Neuronal stem cell (in vitro differentiated cells): ENCODE measurements around the gene DNPH1.
A peak's percentile ranks its signal among the peaks of the same experiment; 100 is the strongest.

Source experiments
- DNase-seq: peaks from one replicate; pipeline ENCODE4 v3.0.0-alpha.2; 2013; ENCODE audit warnings: low spot score
- H2AFZ ChIP-seq: one replicate; pipeline ENCODE4 v1.6.1; 2013; ENCODE audit warnings: mild to moderate bottlenecking, low read length, inconsistent platforms
- H2AK5ac ChIP-seq: 2 replicates; pipeline ENCODE4 v1.6.1; 2013; ENCODE audit warnings: low read depth, mild to moderate bottlenecking, inconsistent platforms, low read length, moderate library complexity, mixed read lengths
- H2BK120ac ChIP-seq: 2 replicates; pipeline ENCODE4 v1.6.1; 2013; ENCODE audit warnings: low read depth, mild to moderate bottlenecking, inconsistent platforms, low read length, moderate library complexity, mixed read lengths
- H2BK12ac ChIP-seq: one replicate; pipeline ENCODE4 v1.6.1; 2013; ENCODE audit warnings: low read length, inconsistent platforms
- H2BK15ac ChIP-seq: 2 replicates; pipeline ENCODE4 v1.6.1; 2013; ENCODE audit warnings: mild to moderate bottlenecking, low read length, inconsistent platforms, mixed read lengths
- H2BK5ac ChIP-seq: one replicate; pipeline ENCODE4 v1.6.1; 2013; ENCODE audit warnings: inconsistent platforms, mild to moderate bottlenecking, low read length, moderate library complexity
- H3K14ac ChIP-seq: one replicate; pipeline ENCODE4 v1.6.1; 2013; ENCODE audit warnings: low read length, inconsistent platforms
- H3K18ac ChIP-seq: 2 replicates; pipeline ENCODE4 v1.6.1; 2013; ENCODE audit warnings: low read length, inconsistent platforms
- H3K23ac ChIP-seq: 2 replicates; pipeline ENCODE4 v1.6.1; 2013; ENCODE audit warnings: low read depth, mild to moderate bottlenecking, mixed read lengths, low read length, inconsistent platforms; ENCODE audit not compliant: poor library complexity
- H3K27ac ChIP-seq: replicated peaks from 3 replicates; pipeline ENCODE4 v1.5.1; 2013; ENCODE audit warnings: low read length, inconsistent platforms
- H3K27me3 ChIP-seq, 3 experiments: 2 replicates each; pipeline ENCODE4 v1.6.1; 2013; ENCODE audit warnings: low read length in 3 of 3, mild to moderate bottlenecking in 2 of 3, inconsistent platforms in 1 of 3, low read depth in 1 of 3, mixed read lengths in 1 of 3, moderate library complexity in 1 of 3; ENCODE audit not compliant: control insufficient read depth in 3 of 3, insufficient read depth in 3 of 3
- H3K36me3 ChIP-seq, 2 donors: replicated peaks in 1 of 2; 2 replicates each; pipeline ENCODE4 v1.6.1; 2013; ENCODE audit warnings: low read length in 2 of 2; ENCODE audit not compliant: control insufficient read depth in 2 of 2, insufficient read depth in 2 of 2
- H3K4ac ChIP-seq: 2 replicates; pipeline ENCODE4 v1.6.1; 2013; ENCODE audit warnings: inconsistent platforms, mild to moderate bottlenecking, low read length, moderate library complexity
- H3K4me1 ChIP-seq, 2 donors: 1 replicate in 1 of 2; 2 replicates in 1 of 2; pipeline ENCODE4 v1.6.1; 2013; ENCODE audit warnings: low read length in 2 of 2, low read depth in 1 of 2; ENCODE audit not compliant: control insufficient read depth in 2 of 2, insufficient read depth in 1 of 2
- H3K4me2 ChIP-seq: one replicate; pipeline ENCODE4 v1.6.1; 2013; ENCODE audit warnings: mild to moderate bottlenecking, low read length, inconsistent platforms; ENCODE audit not compliant: insufficient read depth, poor library complexity, severe bottlenecking
- H3K4me3 ChIP-seq, 2 donors: 2 replicates each; pipeline ENCODE4 v1.5.1; 2013; ENCODE audit warnings: low read length in 2 of 2, mild to moderate bottlenecking in 2 of 2, inconsistent platforms in 1 of 2, moderate library complexity in 1 of 2
- H3K79me1 ChIP-seq: one replicate; pipeline ENCODE4 v1.6.1; 2013; ENCODE audit warnings: low read depth, mild to moderate bottlenecking, inconsistent platforms, low read length, moderate library complexity
- H3K9ac ChIP-seq: one replicate; pipeline ENCODE4 v1.6.1; 2013; ENCODE audit warnings: mild to moderate bottlenecking, low read depth, low read length, inconsistent platforms; ENCODE audit not compliant: poor library complexity
- H3K9me3 ChIP-seq, 2 donors: replicated peaks in 1 of 2; 2 replicates each; pipeline versions ENCODE3 to v1.6.1; 2013; ENCODE audit warnings: low read length in 2 of 2, mild to moderate bottlenecking in 2 of 2, inconsistent platforms in 1 of 2, low read depth in 1 of 2, mixed read lengths in 1 of 2, moderate library complexity in 1 of 2; ENCODE audit not compliant: control insufficient read depth in 2 of 2, insufficient read depth in 1 of 2
- H4K8ac ChIP-seq: one replicate; pipeline ENCODE4 v1.6.1; 2013; ENCODE audit warnings: low read depth, mild to moderate bottlenecking, inconsistent platforms, low read length, moderate library complexity
- H4K91ac ChIP-seq: one replicate; pipeline ENCODE4 v1.6.1; 2013; ENCODE audit warnings: low read length, low read depth, mild to moderate bottlenecking, inconsistent platforms; ENCODE audit not compliant: poor library complexity
- WGBS, 2 donors: extraction: QIAGEN DNeasy Blood & Tissue Kit; methylation state at CpG; one replicate each; pipeline ENCODE4 v1.1.7; 2013; ENCODE audit warnings: missing lambda C conversion rate in 2 of 2, mixed read lengths in 1 of 2; ENCODE audit not compliant: insufficient read length in 2 of 2, insufficient replicate concordance in 1 of 2; ENCODE audit errors: extremely low coverage in 2 of 2; 5-methylcytosine and 5-hydroxymethylcytosine counted together

Gene DNPH1

DNA sequence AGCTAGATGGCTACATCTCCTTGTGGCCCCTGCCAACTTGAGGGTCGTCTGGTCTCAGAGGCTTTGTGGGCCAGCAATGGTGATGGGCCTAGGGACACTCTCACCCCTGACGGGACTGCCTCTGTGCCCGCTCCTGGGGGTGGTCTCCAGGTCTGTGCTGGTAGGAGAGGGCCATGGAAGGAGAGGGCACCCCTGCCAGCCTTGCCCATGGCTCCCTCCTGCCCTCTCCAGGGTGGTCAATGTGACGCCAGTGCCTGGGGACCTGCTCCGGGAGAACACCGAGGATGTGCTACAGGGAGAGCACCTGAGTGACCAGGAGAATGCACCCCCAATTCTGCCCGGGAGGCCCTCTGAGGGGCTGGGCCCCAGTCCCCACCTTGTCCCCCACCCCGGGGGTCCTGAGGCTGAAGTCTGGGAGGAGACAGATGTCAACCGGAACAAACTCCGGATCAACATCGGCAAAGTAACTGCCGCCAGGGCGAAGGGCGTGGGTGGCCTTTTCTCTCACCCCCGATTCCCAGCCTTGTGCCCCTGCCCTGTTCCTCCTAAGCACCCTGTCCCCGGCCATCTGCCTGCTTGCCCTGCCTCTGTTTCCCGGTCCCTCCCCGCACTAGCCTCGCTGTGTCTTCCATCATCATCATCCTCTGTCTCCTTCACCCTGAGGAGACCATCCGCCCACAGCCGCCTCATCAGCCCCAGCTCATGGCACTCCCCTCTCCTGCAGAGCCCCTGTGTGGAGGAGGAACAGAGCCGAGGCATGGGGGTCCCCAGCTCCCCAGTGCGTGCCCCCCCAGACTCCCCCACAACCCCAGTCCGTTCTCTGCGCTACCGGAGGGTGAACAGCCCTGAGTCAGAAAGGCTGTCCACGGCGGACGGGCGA is 29.8 kb upstream of the DNPH1 start:
- no peak overlapping the region for H3K27ac ChIP-seq
- H2BK15ac ChIP-seq, result peak overlapping the region; percentile 26
- H3K23ac ChIP-seq, result peak overlapping the region; percentile 45
- H2AFZ ChIP-seq, result no peak overlapping the region
- no peak overlapping the region for H3K4me3 ChIP-seq
- no peak overlapping the region for H3K9ac ChIP-seq
- H2BK5ac ChIP-seq, result no peak overlapping the region
- no peak overlapping the region for H2AK5ac ChIP-seq
- H3K4me2 ChIP-seq, result no peak overlapping the region
- H3K4me1 ChIP-seq, result peaks cover 0 to 3% of the 10 kb centered on the region in 2 donors
- H4K91ac ChIP-seq, result no peak overlapping the region
- no peak overlapping the region for H2BK120ac ChIP-seq
- no peak overlapping the region for H3K4ac ChIP-seq
- H3K79me1 ChIP-seq, result no peaks in the 10 kb centered on the region
- no peak for DNase-seq
- H3K18ac ChIP-seq, result no peak overlapping the region
- H4K8ac ChIP-seq, result no peak overlapping the region
- peaks cover 4 to 13% of the 10 kb centered on the region in 2 donors for H3K36me3 ChIP-seq
- H3K9me3 ChIP-seq, result no peaks in the 10 kb centered on the region
- no peak overlapping the region for H2BK12ac ChIP-seq
- H3K14ac ChIP-seq, result no peak overlapping the region
- no peaks in the 10 kb centered on the region for H3K27me3 ChIP-seq
- WGBS, 2 donors, result no CpG with 5 or more reads among the region's 30 CpGs

DNA sequence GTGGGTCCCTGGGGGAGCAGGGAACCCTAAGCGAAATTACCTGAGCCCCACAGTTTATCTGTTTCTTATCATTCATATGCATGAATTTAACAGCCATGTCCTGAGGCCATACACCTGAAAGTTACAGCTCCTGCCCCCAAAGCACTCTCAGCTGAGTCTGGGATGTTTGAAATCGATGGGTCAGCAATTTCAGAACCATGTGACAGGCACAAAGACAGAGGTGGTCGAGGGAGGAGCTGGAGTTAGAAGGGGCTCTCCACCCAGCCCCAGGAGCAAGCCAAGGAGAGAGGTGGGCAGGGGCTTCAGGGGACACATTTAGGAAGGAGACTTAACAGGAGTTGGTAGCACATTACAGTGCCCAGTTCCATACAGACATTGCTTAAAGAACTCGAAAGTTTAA is 28.9 kb upstream of the DNPH1 start:
- H3K4me3 ChIP-seq, result no peak overlapping the region
- H2BK12ac ChIP-seq, result no peak overlapping the region
- no peak overlapping the region for H3K9ac ChIP-seq
- no peak overlapping the region for H4K91ac ChIP-seq
- DNase-seq, result no peak
- H3K27ac ChIP-seq, result no peak overlapping the region
- H3K23ac ChIP-seq, result no peak overlapping the region
- no peak overlapping the region for H3K18ac ChIP-seq
- H3K79me1 ChIP-seq, result no peaks in the 10 kb centered on the region
- H2BK15ac ChIP-seq, result no peak overlapping the region
- no peak overlapping the region for H2BK5ac ChIP-seq
- no peak overlapping the region for H3K4ac ChIP-seq
- no peaks in the 10 kb centered on the region for H3K27me3 ChIP-seq
- H3K36me3 ChIP-seq, result peaks cover 4 to 13% of the 10 kb centered on the region in 2 donors
- WGBS, 2 donors, result no CpG with 5 or more reads among the region's 4 CpGs
- no peaks in the 10 kb centered on the region for H3K9me3 ChIP-seq
- H2BK120ac ChIP-seq, result no peak overlapping the region
- H3K4me2 ChIP-seq, result no peak overlapping the region
- H3K4me1 ChIP-seq, result peaks cover 0 to 3% of the 10 kb centered on the region in 2 donors
- no peak overlapping the region for H2AK5ac ChIP-seq
- H3K14ac ChIP-seq, result no peak overlapping the region
- no peak overlapping the region for H2AFZ ChIP-seq
- no peak overlapping the region for H4K8ac ChIP-seq

DNA sequence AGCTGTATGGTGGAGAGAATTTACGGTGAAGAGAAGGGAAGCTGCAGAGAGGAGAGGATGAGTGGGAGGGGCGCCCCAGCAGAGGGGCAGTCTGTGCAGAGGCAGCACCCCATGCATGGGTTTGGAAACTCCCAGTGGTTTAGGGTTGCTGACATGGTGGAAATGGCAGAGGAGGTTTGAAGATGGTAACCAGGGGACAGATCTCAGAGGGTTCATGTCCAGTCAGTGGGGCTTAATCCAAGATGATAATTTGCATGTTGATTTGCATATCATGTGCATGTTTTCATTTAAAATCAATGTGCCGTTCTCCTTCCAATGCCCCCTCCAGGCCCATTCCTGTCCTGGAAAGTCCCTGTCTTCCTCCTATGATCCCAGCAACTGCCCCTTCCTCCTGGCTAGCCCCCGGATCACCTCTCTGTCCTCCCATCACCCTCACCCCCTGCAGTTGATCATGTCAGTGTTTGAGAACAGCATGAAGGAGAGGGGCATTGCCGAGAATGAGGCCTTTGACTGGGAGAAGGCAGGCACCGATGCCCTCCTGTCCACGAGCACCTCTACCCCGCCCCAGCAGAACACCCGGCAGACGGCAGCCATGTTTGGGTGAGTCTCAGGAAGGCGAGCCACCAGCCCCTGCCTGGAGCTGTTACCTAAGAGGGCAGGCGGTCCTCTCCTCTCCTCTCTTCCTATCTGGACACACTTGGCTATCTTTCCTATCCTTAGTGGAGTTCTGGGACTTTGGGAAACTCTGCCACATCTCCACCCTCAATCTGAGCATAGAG is 28.3 kb upstream of the DNPH1 start:
- Histone ChIP-seq H4K91ac (no peak overlapping the region), H3K18ac (no peak overlapping the region), H3K4me1 (peaks cover 0 to 3% of the 10 kb centered on the region in 2 donors), H3K4me3 (no peak overlapping the region), H3K27ac (no peak overlapping the region), H3K36me3 (peaks cover 4 to 13% of the 10 kb centered on the region in 2 donors), H4K8ac (no peak overlapping the region), H2AFZ (no peak overlapping the region), H2BK15ac (no peak overlapping the region), H3K4me2 (no peak overlapping the region), H3K9ac (no peak overlapping the region), H3K23ac (no peak overlapping the region), H3K14ac (peak overlapping the region; percentile 27), H2BK5ac (no peak overlapping the region), H2BK120ac (no peak overlapping the region), H2BK12ac (no peak overlapping the region), H3K9me3 (no peaks in the 10 kb centered on the region), H3K79me1 (no peaks in the 10 kb centered on the region), H3K27me3 (no peaks in the 10 kb centered on the region), H3K4ac (no peak overlapping the region), H2AK5ac (no peak overlapping the region)
- DNase-seq, result no peak
- WGBS, 2 donors, result no CpG with 5 or more reads among the region's 12 CpGs
